ENCODE results near the gene PABPN1.

DNA sequence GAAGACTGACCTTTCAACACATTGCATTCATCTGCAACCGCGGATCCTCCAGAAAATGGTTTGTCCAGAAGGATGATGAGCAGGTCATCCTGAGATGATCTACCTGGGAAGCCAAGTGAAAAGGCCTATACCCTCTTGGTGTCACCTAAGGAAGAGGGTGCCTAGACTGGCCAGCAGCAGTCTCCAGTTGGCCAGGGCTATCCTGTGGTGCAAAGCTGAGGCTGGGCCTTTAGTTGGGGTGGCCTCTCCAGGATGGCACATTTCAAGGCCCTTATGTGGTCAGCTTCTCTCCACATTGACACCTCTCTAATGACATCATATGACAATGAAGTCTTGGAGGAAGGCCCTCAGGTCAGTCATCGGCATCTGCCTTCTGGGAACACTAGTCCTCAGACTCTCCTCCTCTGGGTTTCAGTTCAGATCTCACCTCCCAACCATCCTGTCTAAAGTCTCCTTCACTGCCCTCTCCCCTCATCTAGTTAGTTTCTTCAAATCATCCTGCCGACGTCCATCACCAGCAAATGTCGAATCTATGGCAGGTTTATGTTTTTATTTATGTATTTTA lies 34.7 kb downstream of the PABPN1 start:
- no peak for TF ChIP-seq CBX8 (IDR thresholded peaks at IDR 0.05; ENCODE audit: borderline replicate concordance, extremely low read depth, low read depth, low read length, poor library complexity, severe bottlenecking)
- no peak for TF ChIP-seq SAFB2 (IDR thresholded peaks at IDR 0.05; ENCODE audit: borderline replicate concordance, low read depth, low read length, severe bottlenecking)
- TF ChIP-seq ZNF311 (CRISPR knock-in tag; IDR thresholded peaks at IDR 0.05) = no peak
- no peak for TF ChIP-seq PYGO2 (tag; IDR thresholded peaks at IDR 0.05)
- TF ChIP-seq ZNF253 (CRISPR knock-in tag; conservative IDR thresholded peaks at IDR 0.05) = no peak
- TF ChIP-seq, protein P1, sequence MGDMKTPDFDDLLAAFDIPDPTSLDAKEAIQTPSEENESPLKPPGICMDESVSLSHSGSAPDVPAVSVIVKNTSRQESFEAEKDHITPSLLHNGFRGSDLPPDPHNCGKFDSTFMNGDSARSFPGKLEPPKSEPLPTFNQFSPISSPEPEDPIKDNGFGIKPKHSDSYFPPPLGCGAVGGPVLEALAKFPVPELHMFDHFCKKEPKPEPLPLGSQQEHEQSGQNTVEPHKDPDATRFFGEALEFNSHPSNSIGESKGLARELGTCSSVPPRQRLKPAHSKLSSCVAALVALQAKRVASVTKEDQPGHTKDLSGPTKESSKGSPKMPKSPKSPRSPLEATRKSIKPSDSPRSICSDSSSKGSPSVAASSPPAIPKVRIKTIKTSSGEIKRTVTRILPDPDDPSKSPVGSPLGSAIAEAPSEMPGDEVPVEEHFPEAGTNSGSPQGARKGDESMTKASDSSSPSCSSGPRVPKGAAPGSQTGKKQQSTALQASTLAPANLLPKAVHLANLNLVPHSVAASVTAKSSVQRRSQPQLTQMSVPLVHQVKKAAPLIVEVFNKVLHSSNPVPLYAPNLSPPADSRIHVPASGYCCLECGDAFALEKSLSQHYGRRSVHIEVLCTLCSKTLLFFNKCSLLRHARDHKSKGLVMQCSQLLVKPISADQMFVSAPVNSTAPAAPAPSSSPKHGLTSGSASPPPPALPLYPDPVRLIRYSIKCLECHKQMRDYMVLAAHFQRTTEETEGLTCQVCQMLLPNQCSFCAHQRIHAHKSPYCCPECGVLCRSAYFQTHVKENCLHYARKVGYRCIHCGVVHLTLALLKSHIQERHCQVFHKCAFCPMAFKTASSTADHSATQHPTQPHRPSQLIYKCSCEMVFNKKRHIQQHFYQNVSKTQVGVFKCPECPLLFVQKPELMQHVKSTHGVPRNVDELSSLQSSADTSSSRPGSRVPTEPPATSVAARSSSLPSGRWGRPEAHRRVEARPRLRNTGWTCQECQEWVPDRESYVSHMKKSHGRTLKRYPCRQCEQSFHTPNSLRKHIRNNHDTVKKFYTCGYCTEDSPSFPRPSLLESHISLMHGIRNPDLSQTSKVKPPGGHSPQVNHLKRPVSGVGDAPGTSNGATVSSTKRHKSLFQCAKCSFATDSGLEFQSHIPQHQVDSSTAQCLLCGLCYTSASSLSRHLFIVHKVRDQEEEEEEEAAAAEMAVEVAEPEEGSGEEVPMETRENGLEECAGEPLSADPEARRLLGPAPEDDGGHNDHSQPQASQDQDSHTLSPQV (IDR thresholded peaks at IDR 0.05) = no peak

Data from K562 (cell line).